Stimulated activated CD4-positive, alpha-beta T cell treated with anti-CD3 and anti-CD28 coated beads, Interleukin-1b, Interleukin-23, amount 100 ng/mL, for 1 hour (primary cell): ENCODE measurements around the gene KLHDC4.
"Not testable (repeated sequence)": the region's sequence is repeated elsewhere in the genome, so short reads cannot be mapped to it uniquely, and the experiment has no call there.

Experiments
- DNase-seq, 2 donors: peaks; one replicate each; pipeline ENCODE4 v3.0.0-alpha.2; 2020; ENCODE audit warnings: low read depth in 2 of 2

Gene KLHDC4

GRCh38 chr16:87720446-87720845 lies 45.3 kb downstream of the KLHDC4 start:
- no peak for DNase-seq

- DNase-seq: not testable (repeated sequence)
Observed at GRCh38 chr16:87718831-87719230, 47.0 kb downstream of the KLHDC4 start.

- DNase-seq: no peak
Observed at GRCh38 chr16:87715658-87716057, 50.1 kb downstream of the KLHDC4 start.

GRCh38 chr16:87715231-87715630 lies 50.6 kb downstream of the KLHDC4 start:
- no peak for DNase-seq

- peak; percentile 9 to 27 for DNase-seq
Observed at GRCh38 chr16:87713451-87714229, 52.1 kb downstream of the KLHDC4 start.

GRCh38 chr16:87712184-87712762 lies 53.5 kb downstream of the KLHDC4 start:
- DNase-seq: no peak

GRCh38 chr16:87710887-87711286 lies 54.9 kb downstream of the KLHDC4 start:
- no peak for DNase-seq

GRCh38 chr16:87709677-87710076 lies 56.1 kb downstream of the KLHDC4 start:
- no peak for DNase-seq

GRCh38 chr16:87708881-87709638 lies 56.7 kb downstream of the KLHDC4 start:
- DNase-seq: no peak

GRCh38 chr16:87707714-87708580 lies 57.8 kb downstream of the KLHDC4 start:
- DNase-seq: no peak

- no peak for DNase-seq
Observed at GRCh38 chr16:87707097-87707496, 58.7 kb downstream of the KLHDC4 start.

GRCh38 chr16:87706278-87707000 lies 59.3 kb downstream of the KLHDC4 start:
- no peak for DNase-seq

GRCh38 chr16:87705771-87706277 lies 60.0 kb downstream of the KLHDC4 start:
- DNase-seq: no peak

- DNase-seq: no peak
Observed at GRCh38 chr16:87704754-87705353, 60.9 kb downstream of the KLHDC4 start.

GRCh38 chr16:87703835-87704375 lies 61.9 kb downstream of the KLHDC4 start:
- no peak for DNase-seq

- no peak for DNase-seq
Observed at GRCh38 chr16:87703071-87703470, 62.7 kb downstream of the KLHDC4 start.

- peak in 1 of 2 donors; percentile 5 for DNase-seq
Observed at GRCh38 chr16:87702325-87702811, 63.4 kb downstream of the KLHDC4 start.

GRCh38 chr16:87701505-87701921 lies 64.3 kb downstream of the KLHDC4 start:
- no peak for DNase-seq

GRCh38 chr16:87701078-87701460 lies 64.7 kb downstream of the KLHDC4 start:
- DNase-seq: no peak
